ENCODE results near the gene ADCYAP1R1.

Gene ADCYAP1R1

GRCh38 chr7:31068006-31068675 lies 16.0 kb downstream of the ADCYAP1R1 start:
- DNase-seq (ENCODE audit: low read depth) = no peak

GRCh38 chr7:31069860-31070555 lies 17.9 kb downstream of the ADCYAP1R1 start:
- no peak for DNase-seq (ENCODE audit: low read depth)

GRCh38 chr7:31070991-31071644 lies 19.0 kb downstream of the ADCYAP1R1 start:
- DNase-seq (ENCODE audit: low read depth) = no peak

GRCh38 chr7:31071645-31072029 lies 19.5 kb downstream of the ADCYAP1R1 start:
- DNase-seq (ENCODE audit: low read depth) = no peak

GRCh38 chr7:31073326-31074119 lies 21.4 kb downstream of the ADCYAP1R1 start:
- DNase-seq (ENCODE audit: low read depth) = no peak

GRCh38 chr7:31074120-31074383 lies 21.9 kb downstream of the ADCYAP1R1 start:
- no peak for DNase-seq (ENCODE audit: low read depth)

GRCh38 chr7:31074403-31075085 lies 22.4 kb downstream of the ADCYAP1R1 start:
- DNase-seq (ENCODE audit: low read depth) = no peak

GRCh38 chr7:31075086-31075405 lies 22.9 kb downstream of the ADCYAP1R1 start:
- no peak for DNase-seq (ENCODE audit: low read depth)

GRCh38 chr7:31076051-31076450 lies 23.9 kb downstream of the ADCYAP1R1 start:
- no peak for DNase-seq (ENCODE audit: low read depth)

GRCh38 chr7:31076641-31077310 lies 24.7 kb downstream of the ADCYAP1R1 start:
- DNase-seq (ENCODE audit: low read depth) = no peak

- DNase-seq (ENCODE audit: low read depth) = no peak
Measured at GRCh38 chr7:31077484-31078362, 25.6 kb downstream of the ADCYAP1R1 start.

- DNase-seq (ENCODE audit: low read depth) = no peak
Measured at GRCh38 chr7:31078363-31078990, 26.4 kb downstream of the ADCYAP1R1 start.

GRCh38 chr7:31079126-31079823 lies 27.2 kb downstream of the ADCYAP1R1 start:
- no peak for DNase-seq (ENCODE audit: low read depth)

GRCh38 chr7:31079824-31080511 lies 27.9 kb downstream of the ADCYAP1R1 start:
- no peak for DNase-seq (ENCODE audit: low read depth)

- DNase-seq (ENCODE audit: low read depth) = no peak
Measured at GRCh38 chr7:31080763-31081162, 28.7 kb downstream of the ADCYAP1R1 start.

GRCh38 chr7:31082017-31082416 lies 29.9 kb downstream of the ADCYAP1R1 start:
- DNase-seq (ENCODE audit: low read depth) = no peak

GRCh38 chr7:31082447-31082846 lies 30.3 kb downstream of the ADCYAP1R1 start:
- no peak for DNase-seq (ENCODE audit: low read depth)

- DNase-seq (ENCODE audit: low read depth) = no peak
Measured at GRCh38 chr7:31083210-31083786, 31.2 kb downstream of the ADCYAP1R1 start.

GRCh38 chr7:31084226-31084625 lies 32.1 kb downstream of the ADCYAP1R1 start:
- DNase-seq (ENCODE audit: low read depth) = no peak
